Measurements from ENCODE around the gene SAFB2.
"Not testable (repeated sequence)": the region's sequence is repeated elsewhere in the genome, so short reads cannot be mapped to it uniquely, and the experiment has no call there.

Gene SAFB2

DNA sequence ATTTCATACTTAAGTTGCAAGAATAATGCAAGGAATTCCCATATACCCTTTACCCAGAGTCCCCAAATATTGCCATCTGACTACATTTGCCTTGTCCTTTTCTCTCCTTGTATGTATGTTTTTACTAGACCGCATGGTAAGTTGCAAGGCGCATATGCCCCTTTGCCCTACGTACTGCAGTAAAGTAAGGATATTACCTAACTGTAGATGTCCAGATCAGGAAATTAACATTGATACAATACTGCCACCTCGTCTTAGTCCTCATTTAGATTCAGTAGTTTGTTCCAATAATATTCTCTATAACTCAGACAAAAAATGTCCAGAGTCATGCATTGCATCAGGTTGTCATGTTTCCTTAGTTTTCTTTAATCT, 9.7 kb upstream of the SAFB2 start:
- DNase-seq = peak; percentile 2

DNA sequence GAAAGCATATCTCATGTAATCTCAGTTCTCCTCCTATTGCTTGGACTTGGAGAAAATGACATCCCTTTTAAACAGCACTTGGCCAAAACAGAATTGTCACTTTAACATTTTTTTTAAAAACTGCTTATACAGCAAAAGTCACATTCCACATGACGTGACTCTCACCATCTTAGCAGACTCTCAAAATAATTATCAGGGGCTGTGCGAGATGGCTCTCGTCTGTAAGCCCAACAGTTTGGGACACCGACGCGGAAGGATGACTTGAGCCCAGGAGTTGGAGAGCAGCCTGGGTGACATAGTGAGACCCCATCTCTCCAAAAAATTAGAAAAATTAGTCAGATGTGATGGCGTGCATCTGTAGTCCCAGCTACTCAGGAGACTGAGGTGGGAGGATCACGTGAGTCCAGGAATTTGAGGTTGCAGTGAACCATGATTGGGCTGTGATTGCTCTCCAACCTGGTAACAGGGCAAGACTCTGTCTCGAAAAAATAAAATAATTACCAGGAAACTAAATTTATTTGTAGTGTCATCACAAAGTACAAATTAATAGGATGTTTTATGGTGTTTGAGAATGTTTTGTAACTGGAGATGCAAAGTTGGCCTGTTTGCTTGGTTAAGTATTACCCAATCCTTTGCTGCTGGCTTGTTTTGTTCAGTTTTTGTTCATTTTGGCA, 9.1 kb upstream of the SAFB2 start:
- DNase-seq = no peak

DNA sequence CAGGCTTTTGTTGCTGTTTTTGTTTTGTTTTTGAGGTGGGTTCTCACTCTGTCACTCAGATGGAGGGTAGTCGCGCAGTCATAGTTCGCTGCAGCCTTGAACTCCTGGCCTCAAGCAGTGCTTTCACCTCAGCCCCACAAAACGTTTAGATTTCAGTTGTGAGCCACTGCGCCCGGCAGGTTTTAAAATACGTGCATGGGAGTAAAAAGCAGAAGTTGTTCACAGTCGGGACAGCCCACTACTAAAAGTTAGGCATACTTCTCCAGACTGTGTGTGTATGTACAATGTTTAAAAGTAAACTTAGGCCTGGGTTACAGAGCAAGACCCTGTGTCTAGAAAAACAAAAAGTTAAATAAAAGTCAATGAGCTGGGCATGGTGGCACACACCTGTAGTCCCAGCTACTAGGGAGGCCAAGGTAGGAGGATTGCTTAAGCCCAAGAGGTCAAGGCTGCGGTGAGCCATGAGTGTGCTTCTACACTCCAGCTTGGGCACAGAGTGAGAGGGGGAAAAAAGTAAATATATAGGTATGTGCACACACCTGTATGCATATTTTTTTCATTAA, 6.4 kb upstream of the SAFB2 start:
- peak; percentile 32 for DNase-seq

DNA sequence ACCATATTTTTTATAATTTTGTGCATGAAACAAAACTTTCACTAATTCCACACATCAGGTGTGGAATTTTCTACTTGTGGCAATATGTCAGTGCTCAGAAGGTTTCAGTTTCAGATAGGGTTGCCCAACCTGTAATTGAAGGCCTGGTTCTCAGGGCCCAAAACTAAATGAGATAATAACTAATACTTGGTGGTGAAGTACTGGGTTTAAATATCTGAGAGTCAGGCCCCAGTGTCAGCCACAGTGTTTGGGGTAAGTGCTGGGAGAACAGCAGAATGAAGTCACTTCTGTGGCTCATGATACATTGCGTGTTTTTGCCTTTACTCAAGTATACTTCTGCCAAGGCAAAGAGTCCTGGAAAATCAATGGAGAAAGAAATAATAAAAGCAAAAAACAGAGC, 5.9 kb upstream of the SAFB2 start:
- DNase-seq = no peak

DNA sequence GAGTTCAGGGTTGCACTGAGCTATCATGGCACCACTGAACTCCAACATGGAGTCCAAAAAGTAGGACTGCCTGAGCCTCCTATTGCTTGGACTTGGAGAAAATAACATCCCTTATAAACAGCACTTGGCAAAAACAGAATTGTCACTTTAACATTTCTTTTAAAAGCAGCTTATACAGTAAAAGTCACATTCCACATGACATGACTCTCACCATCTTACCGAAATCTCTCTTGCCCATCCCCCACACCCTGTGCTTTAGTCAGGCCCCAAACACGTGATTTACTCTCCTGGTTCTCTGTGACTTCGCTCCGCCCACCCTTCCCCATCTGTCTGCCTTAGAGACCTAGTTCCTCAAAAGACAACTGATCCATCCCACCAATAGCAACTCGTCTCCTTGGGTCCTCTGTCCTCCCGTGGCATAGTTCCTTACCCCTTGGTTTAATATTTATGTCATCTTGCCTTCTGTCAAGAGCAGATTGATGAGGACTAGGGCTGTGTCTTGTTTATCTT, 4.9 kb upstream of the SAFB2 start:
- peak; percentile 47 for DNase-seq

DNA sequence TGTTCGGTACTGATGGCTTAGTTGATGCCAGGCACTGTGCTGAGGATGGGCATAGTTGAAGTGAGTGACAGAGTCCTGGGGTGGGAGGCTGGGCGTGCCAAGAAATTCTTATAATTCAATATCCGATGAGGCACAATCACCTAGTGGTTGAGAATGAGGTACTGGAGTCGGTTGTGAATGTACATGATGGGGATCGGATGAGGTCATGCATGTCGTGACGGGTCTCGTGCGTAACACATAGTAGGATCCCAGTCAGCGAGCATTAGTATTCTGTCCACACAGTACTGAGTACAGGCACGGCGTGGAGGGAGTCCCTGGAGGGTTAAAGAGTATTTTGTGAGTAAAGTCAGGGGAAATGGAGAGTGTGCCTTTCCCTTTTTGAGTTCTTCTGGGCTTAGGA, 3.1 kb upstream of the SAFB2 start:
- no peak for DNase-seq

DNA sequence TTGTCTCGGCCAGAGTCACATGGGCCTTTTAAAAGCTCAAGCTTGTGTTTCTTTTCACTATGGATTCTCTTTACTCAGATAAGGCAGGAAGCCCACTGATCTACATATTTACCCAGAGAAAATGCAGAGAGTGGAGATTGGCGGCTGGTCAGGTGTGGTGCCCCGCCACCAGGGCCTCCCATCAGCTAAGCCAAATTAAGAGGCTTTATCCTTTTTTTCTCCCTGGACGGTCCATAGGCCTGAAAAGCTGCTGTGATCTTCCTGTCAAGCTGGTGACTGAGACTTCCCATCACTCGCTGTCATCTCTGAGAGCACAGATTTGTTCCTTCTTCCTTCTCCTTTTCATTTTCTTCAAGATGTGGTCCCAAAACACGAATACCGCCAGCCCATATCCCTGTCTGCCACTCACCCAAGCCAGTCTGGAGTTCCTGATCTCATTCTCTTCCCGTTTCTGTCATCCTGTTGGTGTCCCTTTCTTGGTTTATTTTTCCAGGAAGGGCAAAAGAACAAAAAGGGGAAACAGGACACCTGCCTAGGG, 2.2 kb upstream of the SAFB2 start:
- DNase-seq = no peak

DNA sequence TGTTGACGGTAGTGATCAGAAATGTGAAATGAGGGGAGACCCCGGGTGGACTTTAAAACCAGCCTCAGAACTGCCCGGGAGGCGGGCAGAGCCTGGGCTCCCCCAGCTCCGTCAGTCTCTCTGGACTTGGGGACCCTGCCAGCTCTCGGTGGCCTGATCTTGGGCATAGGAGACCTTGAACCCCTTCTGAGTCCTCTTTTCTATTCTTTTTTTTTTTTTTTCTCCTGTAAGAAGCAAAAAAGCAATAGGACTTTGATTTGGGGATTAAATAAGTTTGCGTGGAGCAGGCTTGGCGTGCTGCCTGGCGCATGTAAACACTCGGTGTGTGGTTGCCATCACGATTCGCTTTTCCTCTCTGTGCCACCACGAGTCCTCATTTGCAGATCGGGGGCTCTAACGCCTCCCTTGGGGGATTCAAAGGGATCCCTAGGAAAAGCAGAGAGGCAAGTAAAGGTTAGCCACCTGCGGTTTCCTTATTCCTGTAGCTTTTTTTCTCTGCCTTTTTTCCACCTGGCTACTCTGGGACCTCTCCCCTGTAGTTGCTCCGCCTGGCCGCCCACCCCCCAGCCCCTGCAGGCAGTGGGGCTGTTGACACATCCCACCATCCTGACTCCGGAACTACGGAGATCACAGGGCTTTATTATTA, 1.6 kb upstream of the SAFB2 start:
- no peak for DNase-seq

DNA sequence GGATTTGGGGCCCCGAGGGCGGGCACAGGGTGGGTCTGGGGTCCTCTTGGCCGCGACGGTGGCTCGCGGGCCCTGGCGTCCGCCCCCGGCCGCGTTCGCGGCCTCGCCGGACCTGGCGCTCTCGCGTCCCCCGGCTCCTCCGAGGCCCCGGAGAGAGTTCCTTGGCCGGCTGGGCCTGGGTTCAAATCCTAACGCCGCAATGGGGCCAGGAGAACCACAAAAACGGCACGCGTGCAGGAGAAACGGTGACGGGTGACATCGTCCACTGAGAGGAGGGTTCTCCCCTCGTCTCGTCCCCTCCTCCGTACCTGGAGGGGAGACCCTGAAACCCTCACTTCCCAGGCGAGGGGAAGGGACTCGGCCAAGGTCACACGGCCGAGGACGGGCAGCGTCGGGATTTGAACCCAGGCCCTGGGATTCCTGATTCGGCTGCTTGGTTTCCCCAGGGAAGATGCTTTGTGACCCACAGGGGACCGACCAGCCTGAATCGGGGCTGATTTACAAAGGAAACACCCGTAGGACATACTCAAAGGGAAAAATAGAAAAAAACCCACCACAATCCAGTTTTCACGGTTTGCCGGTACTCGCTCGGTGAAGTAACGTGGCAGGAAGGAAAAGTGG, 931 bp upstream of the SAFB2 start:
- DNase-seq = no peak

DNA sequence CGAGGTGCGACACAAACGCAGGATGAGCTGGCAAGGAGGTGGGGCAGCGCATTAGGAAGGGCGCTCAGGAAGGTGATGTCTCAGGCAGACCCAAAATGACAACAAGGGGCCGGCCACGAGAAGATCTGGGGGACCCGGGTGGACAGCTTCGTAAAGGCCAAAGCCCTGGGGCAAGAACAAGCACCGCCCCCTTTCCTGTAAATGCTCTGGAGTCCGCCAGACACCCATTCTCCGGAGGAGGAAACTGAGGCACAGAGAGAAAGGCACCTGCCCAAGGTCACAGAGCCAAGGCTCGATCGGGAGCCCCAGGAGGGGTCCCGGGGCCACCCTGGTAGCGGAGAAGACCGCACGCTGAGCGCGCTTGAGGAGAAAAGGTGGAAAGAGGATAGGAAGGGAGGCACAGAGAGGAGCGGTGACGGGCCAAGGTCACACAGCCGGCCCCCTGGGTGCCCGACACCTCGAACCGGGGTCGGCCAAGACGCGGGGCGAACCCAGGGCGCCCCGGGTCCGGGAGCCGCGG, 571 bp downstream of the SAFB2 start:
- no peak for DNase-seq

DNA sequence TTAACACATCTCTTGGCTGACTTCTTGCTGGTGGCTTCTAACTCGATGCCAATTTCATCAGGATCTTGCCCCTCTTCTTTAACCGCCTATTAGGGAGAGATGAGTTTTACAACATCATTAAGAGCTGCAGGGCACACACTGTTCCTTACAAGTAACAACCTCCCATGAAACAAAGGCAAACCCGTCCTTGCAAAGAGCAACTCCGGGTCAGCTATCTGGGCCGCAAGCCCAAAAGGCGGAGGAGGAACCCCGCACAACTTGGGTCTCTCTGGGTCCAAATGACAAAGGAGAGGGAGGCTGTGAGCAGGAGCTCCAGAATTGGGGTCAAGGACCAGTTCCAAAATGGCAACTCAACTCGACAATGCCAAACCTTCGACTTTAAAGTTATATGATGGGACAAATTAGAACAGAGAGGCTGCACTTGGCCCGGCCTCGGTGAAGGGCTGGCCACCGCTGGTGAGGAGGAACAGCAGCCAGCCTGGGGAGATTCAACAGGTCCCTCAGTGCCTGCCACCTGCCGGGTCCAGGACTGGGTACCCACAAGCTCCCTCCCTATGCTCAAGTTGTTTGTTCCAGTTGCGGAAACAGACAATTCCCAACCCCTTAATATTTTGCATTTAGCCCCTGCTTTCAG, 1.1 kb downstream of the SAFB2 start:
- no peak for DNase-seq

DNA sequence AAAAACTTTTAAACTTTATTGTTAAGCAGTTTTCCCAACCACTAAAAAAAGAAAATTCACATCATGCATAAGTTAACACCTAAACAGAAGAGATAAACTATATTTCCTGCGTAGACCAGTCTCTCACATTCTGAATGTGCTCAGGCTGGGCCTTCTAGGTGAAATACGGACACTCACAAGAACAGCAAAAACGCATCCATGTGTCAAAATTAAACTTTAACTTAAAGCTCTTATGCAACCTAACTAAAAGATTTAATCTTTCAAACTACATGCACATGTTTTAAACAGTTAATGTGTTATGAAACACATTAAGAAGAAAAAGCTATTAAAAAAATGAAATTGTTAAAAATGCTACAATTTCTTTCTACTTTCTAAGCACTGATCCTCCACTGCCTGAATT, 2.6 kb downstream of the SAFB2 start:
- no peak for DNase-seq

DNA sequence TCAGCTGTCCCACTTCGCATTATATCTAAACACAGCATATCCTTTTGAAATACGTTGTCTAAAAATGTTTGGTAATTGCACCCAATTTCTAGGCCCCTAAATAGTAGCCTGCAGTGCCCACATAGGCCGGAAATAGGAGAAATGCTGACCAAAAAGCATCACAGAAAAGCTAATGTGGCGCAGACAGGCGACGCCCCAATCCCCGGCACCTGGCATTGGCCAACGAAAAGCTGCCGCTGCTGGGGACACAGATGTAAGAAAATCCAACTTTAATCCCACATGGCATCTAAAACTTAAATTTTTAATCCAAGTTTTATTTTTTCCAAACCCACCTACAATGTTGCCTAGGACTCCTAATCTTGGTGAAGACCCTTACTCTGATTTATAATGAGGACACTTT, 4.0 kb downstream of the SAFB2 start:
- DNase-seq = no peak

DNA sequence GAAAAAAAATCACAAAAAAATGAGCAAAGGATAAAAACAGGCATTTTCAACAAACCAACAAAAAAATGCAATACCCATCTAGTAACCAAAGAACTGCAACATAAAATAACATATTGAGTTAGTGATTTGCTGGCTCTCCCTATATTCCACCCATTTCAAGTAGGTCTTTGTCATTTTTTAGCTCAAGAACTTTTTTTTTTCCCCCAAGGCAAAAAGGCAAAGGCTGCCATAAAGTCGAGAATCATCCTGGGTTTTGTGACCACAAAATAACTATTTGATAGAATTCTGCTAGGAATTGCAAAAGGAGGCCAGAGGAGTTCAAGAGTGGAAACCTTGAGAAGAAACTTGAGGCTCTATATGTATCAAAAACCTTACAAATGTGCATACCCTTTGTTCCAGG, 5.5 kb downstream of the SAFB2 start:
- DNase-seq = no peak

DNA sequence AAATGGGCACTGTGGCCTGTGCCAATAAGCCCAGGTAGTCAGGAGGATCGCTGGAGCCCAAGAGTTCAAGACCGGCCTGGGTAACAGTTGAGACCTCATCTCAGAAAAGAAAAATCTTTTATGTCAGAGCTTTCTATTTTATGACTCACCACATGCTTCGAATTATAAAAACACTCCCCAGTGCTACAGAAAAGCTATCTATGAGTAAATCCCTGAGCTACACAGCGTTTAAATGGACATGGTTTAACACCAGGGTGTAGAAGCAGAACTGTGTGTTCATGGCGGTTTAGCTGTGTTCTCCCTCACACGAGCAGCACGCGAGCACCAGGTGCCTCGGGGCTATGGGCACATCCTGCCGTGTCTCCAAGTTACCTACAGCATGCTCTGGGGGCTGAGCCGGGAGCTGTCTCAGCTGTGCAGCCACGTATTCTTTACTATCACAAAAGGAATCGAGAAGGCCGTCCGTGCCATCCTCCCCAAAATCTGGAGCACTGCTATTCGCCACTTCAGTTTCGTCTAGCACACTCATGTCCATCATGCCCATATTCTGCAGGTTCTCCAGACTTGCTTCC, 6.7 kb downstream of the SAFB2 start:
- DNase-seq = no peak

DNA sequence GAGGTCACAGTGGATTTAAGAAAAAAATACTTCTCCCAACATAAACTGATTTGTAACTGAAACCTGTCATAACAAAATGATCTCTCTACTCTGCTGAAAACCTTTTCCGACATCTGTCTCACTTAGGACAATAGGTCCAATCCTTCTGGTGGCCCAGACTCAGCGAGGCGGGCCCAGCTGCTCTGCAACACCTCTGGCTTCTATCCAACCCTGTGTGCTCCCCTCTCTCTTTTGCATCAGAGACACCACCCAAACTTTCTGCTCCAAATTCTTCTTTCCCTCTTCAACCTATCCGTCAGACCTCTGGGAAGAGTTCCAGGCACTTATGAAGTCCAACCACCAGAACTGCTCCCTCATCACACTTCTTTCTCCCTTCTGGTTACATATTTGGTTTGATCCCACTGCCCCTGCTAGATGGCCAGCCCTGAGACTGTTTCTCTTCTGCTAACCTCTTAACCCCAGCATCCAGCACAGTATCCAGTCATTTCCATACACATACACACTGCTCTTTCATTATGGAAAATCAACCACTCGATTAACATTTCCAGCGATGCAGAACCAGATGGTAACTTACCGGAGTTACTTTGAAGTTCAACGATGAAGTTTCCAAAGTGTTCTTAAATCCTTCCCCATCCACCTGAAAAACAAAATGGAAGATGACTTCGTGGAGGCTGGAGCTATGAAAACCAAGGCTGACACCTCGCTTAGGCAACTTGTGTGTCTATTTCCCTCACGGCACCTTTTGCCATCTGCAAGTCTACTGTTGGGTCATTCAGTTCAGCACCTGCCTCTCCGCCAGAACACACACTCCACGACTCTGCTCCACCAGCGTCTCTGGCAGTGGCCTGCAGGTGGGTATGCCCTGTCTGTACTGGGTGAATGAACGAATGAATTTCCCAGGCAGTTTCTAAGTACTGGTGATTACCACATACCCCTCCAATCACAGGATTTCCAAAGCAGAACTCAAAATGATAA, 9.4 kb downstream of the SAFB2 start:
- no peak for DNase-seq

DNA sequence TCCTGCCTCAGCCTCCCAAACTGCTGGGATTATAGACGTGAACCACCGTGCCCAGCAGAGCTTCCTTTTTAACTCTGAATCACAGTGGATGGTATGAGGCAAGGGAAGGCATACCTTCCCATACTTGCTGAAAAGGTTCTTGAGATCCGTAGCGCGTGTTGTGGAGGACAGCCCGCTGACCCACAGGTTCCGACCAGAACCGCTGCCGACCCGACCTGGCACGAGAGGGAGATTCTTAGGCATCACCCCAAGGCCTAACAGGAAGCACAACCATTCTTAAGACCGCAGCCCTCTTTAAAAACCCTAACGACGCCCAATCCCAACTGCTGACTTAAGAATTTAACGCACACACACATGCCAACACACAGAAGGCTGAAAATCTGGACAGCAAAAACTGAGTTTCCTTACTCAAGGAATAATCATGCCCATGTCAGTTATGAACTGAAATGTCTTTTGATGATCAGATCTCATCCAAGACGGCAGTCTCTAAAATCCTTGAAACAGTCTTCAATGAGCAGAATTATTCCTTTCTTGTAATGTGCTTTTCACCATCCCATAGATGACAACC, 12.6 kb downstream of the SAFB2 start:
- DNase-seq = no peak

DNA sequence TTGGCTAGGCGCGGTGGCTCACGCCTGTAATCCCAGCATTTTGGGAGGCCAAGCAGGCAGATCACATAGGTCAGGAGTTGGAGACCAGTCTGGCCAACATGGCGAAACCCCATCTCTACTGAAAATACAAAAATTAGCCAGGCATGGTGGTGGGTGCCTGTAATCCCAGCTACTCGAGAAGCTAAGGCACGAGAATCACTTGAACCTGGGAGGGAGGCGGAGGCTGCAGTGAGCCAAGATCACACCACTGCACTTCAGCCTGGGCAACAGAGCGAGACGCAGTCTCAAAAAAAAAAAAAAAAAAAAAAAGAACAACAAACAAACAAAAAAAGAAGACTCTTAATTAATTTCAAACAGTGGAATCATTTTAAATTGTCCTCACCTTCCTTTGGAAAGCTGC, 13.8 kb downstream of the SAFB2 start:
- DNase-seq = not testable (repeated sequence)

DNA sequence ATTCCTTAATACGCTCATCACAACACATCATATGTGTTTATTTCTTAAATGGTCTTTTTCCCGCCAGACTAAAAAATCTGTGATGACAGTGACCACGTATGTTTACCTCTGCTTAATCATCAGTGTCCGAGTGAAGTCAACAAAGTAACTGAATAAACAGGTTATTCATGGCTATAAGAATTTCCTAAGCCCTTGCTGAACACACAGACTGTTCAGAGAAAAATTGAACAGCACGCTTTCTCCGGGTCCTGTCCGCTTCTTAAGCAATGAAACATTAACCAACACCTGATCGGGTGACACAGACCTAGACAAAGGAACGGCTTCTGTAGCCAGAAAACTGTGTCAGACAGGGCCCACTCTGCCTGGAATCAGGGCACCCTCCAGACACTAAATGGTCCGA, 14.3 kb downstream of the SAFB2 start:
- DNase-seq = no peak

DNA sequence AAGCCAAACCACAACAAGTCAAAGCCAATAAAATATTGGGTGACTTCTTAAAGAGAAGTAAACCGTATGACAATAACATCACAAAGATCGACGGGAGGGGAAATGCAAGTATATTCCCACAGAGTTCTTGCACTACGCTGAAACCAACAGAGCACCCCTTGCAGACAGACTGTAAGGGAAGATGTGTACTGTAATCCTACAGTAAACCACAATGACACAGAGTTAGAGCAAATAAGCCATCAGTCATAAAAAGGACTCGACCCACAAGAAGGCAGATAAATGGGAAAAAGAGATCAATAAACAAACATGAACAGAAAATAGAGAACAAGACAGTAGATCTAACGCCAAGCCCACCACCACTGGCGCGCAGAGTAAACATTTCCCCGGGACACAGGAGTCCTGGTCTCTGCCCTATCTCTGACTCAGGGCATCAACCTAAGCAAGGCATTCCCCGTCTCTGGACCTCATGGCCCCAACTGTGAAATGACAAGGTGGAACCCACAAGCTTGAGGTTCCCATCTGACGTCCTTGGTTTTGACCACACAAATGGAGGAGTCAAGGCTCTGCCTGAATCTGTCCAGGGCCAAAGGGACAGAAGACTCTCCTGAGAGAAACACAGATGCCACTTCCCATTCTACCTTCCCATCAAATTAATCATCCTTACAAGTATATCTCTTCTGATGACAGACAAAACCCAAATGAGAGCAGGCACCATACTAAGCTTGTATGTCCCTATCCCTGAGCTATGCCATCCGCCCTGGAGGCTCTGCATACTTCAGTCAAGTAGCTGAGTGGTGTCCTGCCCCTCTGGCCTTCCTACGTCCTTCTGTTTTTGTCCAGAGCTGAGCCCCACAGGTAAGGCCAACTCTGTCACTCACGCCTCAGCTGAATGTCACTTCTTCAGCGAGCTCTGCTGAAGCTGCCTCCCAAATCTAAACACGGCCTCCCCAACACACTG, 15.0 kb downstream of the SAFB2 start:
- DNase-seq = no peak
